COLO829 (cell line): Measurements from ENCODE around the gene ETS1.

Source experiments
- DNase-seq: peaks from one replicate; pipeline ENCODE4 v3.0.0; 2012; ENCODE audit warnings: low spot score

The ETS1 gene, protein sequence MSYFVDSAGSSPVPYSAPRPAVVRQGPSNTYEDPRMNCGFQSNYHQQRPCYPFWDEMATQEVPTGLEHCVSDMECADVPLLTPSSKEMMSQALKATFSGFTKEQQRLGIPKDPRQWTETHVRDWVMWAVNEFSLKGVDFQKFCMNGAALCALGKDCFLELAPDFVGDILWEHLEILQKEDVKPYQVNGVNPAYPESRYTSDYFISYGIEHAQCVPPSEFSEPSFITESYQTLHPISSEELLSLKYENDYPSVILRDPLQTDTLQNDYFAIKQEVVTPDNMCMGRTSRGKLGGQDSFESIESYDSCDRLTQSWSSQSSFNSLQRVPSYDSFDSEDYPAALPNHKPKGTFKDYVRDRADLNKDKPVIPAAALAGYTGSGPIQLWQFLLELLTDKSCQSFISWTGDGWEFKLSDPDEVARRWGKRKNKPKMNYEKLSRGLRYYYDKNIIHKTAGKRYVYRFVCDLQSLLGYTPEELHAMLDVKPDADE

GRCh38 chr11:128587415-128587814, at the start of gene ETS1:
Gene ETS1, minus strand, starts transcription at chr11:128587558. Its CDS starts 14,428 bp downstream, at chr11:128573130.
- DNase-seq, result peak; percentile 33

DNA sequence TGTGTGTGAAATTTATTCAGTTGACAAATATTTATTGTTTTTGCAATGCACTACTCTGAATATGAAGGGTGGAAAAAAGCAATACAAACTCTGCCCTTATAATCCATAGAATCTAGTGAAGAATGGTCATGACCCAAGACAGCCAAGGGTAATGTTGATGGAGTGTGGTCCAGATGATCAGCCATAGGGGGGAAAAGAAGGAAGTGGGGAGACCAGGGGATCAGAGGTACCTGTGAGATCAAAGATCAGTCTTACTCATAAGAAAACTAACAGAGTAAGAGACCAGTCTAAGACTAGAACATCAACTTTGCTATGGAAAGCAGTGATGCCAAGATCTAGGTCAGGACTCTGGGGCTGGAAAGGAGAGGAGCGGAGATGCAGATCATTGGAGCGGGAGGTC, 47.0 kb upstream of the ETS1 start:
- DNase-seq, result no peak

DNA sequence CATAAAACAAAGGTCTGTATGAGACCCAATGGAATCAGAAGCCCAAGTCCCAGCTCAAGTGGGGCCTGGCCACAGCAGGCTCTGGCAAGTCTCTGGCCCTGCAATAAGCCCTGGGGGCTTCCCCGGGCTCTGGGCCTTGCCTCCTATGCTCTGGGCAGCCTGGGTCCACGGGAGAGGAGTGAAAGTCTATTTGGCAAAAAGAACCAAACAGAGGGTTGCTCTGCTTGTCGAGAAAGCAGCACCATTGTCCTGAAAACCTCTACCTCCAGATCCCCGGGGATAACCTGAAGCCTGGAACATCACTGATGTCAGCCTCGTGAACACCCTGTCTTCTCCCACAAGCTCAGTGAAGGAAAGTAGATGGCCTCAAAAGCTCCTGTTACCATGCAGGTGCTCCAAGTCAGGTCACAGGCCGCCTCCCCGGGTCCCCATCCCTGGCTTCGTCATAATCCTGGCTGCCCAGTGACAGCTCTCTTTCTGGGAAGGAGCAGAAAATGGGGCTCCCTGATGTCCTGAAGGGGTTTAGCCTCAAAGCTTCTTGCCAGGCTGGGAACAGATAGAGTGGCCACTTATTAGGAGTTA, 46.1 kb upstream of the ETS1 start:
- no peak for DNase-seq

DNA sequence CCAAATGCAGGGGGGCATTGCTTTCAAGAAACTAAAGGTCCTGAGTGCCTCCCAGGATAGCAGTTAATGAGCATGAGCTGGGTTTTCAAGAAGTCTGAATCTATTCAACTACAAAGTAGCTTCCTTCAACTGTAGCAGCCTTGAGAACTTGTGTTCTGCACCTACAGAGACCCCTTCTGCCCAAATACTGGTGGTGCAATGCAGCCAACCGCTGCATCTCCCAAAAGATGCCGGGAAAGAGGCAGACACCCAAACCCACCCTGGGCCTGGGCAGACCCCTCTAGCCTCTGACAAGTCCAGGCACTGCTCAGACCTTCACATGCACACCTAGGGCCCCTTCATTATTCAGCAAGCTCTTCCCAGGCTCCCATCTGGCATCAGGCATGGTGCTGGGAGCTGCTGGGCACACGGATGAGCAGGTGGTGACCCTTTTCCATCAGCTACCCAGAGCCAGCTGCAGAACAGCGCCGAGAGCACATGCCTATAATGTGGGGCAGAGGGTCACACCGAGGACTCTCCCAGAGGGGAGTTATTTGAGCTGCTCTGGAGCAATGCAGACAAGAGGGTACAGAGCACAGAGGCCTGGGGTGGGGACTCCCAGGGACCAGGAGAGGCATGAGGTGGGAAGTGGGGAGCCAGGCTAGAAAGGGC, 44.9 kb upstream of the ETS1 start:
- peak; percentile 49 for DNase-seq

DNA sequence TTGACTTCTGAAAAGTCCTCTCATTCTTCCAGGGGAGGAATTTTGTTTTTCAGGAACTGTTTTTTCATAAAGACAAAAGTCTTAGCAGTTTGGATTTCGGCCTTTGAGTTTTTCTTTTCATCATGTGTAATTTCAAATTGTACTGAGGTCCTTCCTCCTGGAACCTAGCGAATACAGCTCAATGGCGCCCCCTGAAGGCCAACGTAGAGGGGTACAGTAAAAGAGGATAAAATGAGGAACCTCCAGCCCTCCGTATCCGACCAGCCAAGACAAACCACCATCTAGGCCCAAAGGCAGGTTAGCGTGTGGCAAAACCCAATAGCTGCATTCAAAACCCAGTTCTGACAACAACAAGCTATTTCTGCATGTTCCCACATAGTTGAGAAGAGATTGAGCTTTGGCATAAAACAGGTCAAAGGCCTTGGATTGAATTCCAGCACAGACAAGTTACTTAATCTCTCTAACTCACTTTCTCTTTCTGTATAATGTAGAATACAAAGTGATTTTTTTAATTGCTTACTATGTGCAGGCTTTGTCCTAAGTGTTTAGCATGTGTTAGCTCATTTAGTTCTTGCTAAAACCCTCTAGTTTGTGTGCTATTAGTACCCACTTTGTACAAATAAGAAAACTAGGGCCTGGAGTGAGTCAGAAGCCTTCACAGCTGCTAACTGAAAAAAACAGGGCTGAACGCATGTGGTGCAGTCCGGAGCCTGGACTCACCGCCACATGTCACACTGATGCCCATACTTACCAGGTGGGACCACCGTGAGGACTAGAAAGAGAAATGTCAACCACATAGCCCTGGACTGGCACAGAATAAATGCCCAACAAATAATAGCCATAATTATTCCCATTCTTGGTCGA, 43.2 kb upstream of the ETS1 start:
- DNase-seq, result peak; percentile 66

DNA sequence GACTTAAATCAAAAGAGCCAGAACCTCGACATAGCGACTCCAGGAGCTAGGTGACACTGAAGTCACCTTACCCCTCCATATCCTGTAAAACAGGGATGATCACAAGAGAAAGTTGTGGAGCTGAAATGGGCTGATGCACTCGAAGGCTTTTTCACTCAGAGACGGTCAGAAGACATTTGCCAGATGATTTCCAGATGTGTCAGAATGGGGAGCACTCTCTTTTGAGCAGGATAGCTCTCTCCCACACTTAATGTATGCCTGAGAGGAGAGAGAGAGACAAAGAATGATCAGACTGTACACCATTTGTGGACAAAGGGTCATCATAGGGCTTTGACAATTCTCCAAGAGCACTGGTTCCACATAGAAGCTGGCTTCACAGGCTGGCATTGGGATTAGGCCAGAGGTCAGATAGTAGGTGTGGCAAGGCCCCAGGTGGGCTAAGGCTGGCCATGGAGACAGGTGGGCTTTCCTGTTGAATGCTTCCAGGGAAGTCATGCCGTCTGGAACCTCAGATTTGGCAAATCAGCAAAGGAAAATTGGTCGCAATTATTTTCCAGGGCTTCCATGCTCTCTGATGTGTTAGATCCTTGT, 42.3 kb upstream of the ETS1 start:
- DNase-seq, result no peak

DNA sequence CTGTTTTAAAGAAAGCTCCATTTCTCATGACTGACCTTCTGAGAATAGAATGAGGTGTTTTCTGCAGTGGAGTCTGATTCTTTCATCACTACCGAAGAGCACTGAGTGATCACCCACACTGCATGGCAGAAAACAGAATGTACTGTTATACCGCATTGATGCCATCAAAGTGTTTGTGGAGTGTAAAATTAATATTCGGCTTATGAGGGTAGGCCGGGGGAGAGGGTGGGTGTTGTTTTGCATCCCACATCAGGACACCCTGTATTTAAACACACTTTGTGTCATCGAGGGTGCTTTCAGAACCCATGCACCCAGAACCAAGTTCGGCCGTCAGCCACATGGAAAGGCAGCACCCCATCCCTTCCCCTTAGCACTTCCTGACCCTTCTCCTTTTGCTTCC, 41.3 kb upstream of the ETS1 start:
- DNase-seq, result no peak

GRCh38 chr11:128628325-128628673, 40.9 kb upstream of the ETS1 start:
- DNase-seq, result no peak

GRCh38 chr11:128627666-128628324, 40.4 kb upstream of the ETS1 start:
- DNase-seq, result no peak

GRCh38 chr11:128626913-128627665, 39.7 kb upstream of the ETS1 start:
- DNase-seq, result no peak

DNA sequence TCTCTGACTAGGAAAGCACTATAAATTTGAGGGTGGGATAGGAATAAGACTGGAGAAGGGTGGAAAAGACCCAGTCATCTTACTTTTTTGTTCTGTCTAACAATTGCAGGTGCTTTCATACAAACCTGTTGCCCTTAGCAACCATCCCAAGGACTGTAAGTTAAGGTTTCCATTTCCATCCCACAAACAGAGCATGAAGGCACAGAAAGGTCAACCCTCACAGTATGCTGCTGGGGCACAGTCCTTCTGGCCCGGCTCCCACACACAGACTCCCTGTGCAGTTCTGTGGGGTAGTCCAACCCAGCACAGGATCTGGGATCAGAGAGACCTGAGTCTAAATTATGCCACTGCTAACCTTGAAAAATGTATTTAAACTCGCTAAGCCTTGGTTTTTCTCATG, 38.4 kb upstream of the ETS1 start:
- no peak for DNase-seq

DNA sequence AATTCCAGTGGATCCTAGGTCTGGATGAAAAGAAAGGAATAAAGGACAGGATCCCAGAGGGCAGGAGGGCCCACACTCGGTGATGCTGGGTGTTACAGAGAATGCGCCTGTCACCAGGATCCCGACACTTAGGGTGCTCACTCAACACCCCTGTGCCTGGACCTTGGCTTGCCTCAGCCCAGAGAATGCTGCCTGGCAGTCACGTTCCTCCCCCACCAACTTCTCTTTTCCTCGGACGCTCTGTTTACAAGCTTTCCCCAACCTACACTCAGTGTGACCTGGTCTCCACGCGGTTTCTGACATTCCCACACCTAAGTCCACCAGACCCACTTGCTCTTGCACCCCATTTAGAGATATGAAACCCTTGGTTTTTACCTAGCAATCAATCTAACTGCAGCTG, 38.0 kb upstream of the ETS1 start:
- DNase-seq, result no peak

DNA sequence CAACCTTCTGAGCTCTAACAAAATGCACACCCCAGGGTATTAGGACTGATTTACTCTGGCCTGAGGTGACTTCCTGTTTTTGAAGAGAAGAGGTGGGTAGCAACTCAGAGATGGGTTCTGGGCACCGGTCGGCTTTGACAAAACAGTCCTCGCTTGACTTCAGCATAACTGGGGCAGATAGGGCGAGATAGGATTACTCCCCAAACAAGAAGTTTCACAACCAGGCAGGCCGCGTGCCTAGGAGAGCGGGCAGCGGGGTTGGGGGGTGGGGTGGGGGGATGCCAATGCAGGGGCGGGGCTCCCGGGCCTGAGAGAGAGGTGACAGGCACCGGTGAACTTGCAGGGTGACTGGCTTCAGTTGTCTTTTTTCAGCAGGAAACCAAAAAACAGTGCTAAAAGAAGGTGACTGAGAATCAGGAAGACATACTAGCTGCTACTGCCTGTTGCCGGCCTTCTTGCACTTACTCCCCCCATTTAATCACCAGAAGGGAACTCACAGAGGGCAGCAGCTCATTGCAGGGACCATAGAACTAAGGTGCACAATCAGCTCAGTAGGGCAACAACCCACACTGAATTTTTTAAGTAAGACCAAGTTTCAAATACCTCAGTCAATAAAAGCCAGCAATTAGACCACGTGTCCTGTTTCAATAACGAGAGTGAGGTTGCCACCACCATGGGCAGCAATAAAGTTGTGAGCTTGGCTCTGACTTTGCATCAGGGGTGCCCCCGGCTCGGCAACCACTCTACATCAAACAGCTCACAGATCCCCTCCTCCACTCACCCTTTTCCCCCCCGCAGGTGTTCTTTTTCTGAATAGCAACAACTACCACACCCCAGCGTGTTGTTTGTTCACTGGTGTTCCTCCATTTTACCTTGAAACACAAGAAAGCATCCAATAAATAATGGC, 37.2 kb upstream of the ETS1 start:
- no peak for DNase-seq

DNA sequence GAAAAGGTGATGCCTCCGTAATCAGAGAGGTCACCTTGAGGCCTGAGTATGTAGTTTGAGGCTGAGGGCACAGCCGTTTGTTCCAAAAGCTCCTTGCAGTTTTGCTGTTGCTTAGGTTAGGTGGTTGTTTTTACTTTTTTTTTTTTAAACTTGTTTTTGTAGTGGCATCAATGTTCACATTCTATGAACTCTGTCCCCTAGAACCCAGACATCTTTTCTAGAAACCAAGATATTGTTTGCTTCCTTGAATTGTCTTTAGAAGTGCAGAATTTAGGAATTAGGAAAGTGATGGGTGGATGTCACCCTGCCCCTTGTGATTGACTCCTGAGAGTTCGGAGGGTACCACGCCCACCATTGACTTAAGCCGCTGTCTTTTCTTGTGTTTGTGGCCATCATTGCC, 35.7 kb upstream of the ETS1 start:
- no peak for DNase-seq

- no peak for DNase-seq
Observed at GRCh38 chr11:128621601-128622501, 34.5 kb upstream of the ETS1 start.

- DNase-seq, result no peak
Observed at GRCh38 chr11:128620309-128621100, 33.1 kb upstream of the ETS1 start.

DNA sequence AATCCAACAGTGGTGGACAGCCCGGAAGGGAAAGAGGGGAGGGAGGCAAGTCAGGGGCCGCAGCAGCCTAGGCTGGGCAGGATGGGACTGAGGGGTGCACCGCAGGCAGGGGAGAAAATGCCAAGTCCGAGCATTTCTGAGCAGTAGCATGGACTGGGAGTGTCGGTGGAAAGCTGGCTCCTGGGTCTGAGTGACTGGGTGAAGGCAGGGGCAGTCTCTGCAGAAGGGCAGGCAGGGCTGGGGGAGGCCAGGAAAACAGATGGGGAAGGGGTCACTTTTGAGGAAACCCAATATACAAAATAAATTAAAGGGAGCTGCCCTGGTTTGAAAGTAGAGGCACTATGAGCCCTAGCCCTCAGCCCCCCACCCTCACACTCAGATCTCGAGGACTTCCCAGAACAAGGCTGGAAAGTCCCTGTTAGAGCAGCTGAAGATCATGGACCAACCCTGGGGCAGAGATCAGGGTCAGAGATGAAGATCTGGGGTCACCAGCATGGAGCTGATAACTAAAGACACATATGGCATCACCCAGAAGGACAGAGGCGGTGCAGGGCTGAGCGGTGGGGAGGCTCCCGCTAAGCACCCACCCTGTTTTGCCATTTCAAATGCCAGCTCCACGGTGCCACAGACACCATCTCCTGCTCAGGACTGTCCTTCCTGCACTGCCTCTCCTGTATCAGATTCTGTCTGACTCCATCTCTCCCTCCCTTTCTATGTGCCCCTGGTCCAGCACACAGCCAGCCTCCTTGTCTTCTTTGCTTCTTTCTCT, 32.4 kb upstream of the ETS1 start:
- DNase-seq, result no peak
